Keratinocyte (primary cell): ENCODE results near the gene ZNF488. TPM values are rescaled to one million over a fixed set of nuclear protein-coding genes. Genes with fewer than 3 reads are reported as not detected.

ENCODE experiments used
- DNase-seq: peaks from one replicate; pipeline ENCODE4 v3.0.0-alpha.2; 2011; ENCODE audit warnings: low read depth, missing footprints, low spot score
- FAIRE-seq: peaks from 2 replicates; lab custom pipeline; 2011; peaks lifted over from hg19 to GRCh38; lab: Jason Lieb, UNC
- H2AFZ ChIP-seq: 2 replicates; pipeline ENCODE4 v1.6.0; 2012; ENCODE audit warnings: low read length, control low read depth, inconsistent platforms; ENCODE audit not compliant: control insufficient read depth
- H3K27ac ChIP-seq: 2 replicates; pipeline ENCODE4 v1.5.1; 2011; ENCODE audit warnings: low read length; ENCODE audit not compliant: control insufficient read depth, insufficient read depth
- H3K27me3 ChIP-seq: 3 replicates; pipeline ENCODE4 v1.6.0; 2011; ENCODE audit warnings: low read length; ENCODE audit not compliant: control insufficient read depth, insufficient read depth; ENCODE audit errors: extremely low read depth
- H3K36me3 ChIP-seq, 2 experiments: 2 replicates in 1 of 2; 3 replicates in 1 of 2; pipeline ENCODE4 v1.5.1; 2011; ENCODE audit warnings: low read length in 2 of 2, mild to moderate bottlenecking in 1 of 2; ENCODE audit not compliant: control insufficient read depth in 2 of 2, insufficient read depth in 2 of 2; ENCODE audit errors: extremely low read depth in 1 of 2
- H3K4me1 ChIP-seq: 3 replicates; pipeline ENCODE4 v1.5.1; 2011; ENCODE audit warnings: low read length; ENCODE audit not compliant: control insufficient read depth, insufficient read depth; ENCODE audit errors: extremely low read depth
- H3K4me2 ChIP-seq: 3 replicates; pipeline ENCODE4 v1.6.0; 2011; ENCODE audit warnings: low read depth, low read length; ENCODE audit not compliant: control insufficient read depth, insufficient read depth; ENCODE audit errors: extremely low read depth
- H3K4me3 ChIP-seq, 3 experiments: fragments of 200-600 bp in 1 of 3; sonication (generic) in 1 of 3; 2 replicates in 2 of 3; 3 replicates in 1 of 3; pipeline ENCODE4 v1.5.1; 2011 to 2016; ENCODE audit warnings: low read length in 3 of 3, mild to moderate bottlenecking in 3 of 3, control low read depth in 2 of 3, inconsistent platforms in 1 of 3, low read depth in 1 of 3, mixed read lengths in 1 of 3, mixed run types in 1 of 3, moderate library complexity in 1 of 3; ENCODE audit not compliant: control insufficient read depth in 2 of 3, insufficient read depth in 2 of 3; ENCODE audit errors: extremely low read depth in 1 of 3
- H3K79me2 ChIP-seq: 2 replicates; pipeline ENCODE4 v1.6.0; 2012; ENCODE audit warnings: low read length; ENCODE audit not compliant: control insufficient read depth, insufficient read depth
- H3K9ac ChIP-seq: 3 replicates; pipeline ENCODE4 v1.6.0; 2011; ENCODE audit warnings: low read length; ENCODE audit not compliant: control insufficient read depth, insufficient read depth; ENCODE audit errors: extremely low read depth
- H3K9me1 ChIP-seq: 3 replicates; pipeline ENCODE4 v1.6.0; 2011; ENCODE audit warnings: low read length; ENCODE audit not compliant: control insufficient read depth, insufficient read depth; ENCODE audit errors: extremely low read depth
- H3K9me3 ChIP-seq: 2 replicates; pipeline ENCODE4 v1.5.1; 2012; ENCODE audit warnings: low read depth, low read length; ENCODE audit not compliant: control insufficient read depth
- H4K20me1 ChIP-seq: 3 replicates; pipeline ENCODE4 v1.6.0; 2011; ENCODE audit warnings: low read length; ENCODE audit not compliant: control insufficient read depth, insufficient read depth; ENCODE audit errors: extremely low read depth
- CTCF ChIP-seq, 3 experiments: IDR thresholded peaks in 1 of 3; conservative IDR thresholded peaks in 1 of 3; optimal IDR thresholded peaks in 1 of 3; 2 replicates in 2 of 3; 3 replicates in 1 of 3; pipeline versions ENCODE3 to v1.5.1; 2011; ENCODE audit warnings: low read length in 3 of 3, mild to moderate bottlenecking in 3 of 3, moderate library complexity in 2 of 3, control low read depth in 1 of 3, inconsistent platforms in 1 of 3; ENCODE audit not compliant: insufficient read depth in 2 of 3; ENCODE audit errors: extremely low read depth in 1 of 3
- EZH2 ChIP-seq: IDR thresholded peaks from one replicate; pipeline ENCODE4 v1.6.1; 2012; ENCODE audit warnings: inconsistent platforms, mild to moderate bottlenecking, low read length, moderate library complexity
- dilution Hi-C: fragments of 300-500 bp; cut with MboI; formaldehyde crosslinking; loops from one replicate; pipeline ENCODE4 v1.7.0; 2020; ENCODE audit warnings: low sequenced_read_pairs; ENCODE audit not compliant: extremely low pct_ligation_motif_present
- polyA plus RNA-seq, 5 experiments: library from polyadenylated mRNA; depleted of rRNA in 3 of 5; stranded (reverse) in 3 of 5; stranded (forward) in 1 of 5; unstranded in 1 of 5; fragments of >200 nt; gene quantifications; 1 replicate in 1 of 5; 2 replicates in 3 of 5; 3 replicates in 1 of 5; pipeline versions ENCODE4 v1.2.1 to v1.2.3, GENCODE V29; 2011 to 2012; ENCODE audit warnings: missing spikeins in 2 of 5, low read depth in 1 of 5, low replicate concordance in 1 of 5

The ZNF488 gene
- polyA plus RNA-seq, 1 donor (not counting 4 experiments of a cell fraction or from before 2014, with no cell fraction given): 1.2 TPM

GRCh38 chr10:47339186-47339735, 44.8 kb downstream of the ZNF488 start:
- Histone ChIP-seq H3K9me1 (no peaks in the 10 kb centered on the region), H3K79me2 (no peaks in the 10 kb centered on the region), H4K20me1 (no peaks in the 10 kb centered on the region), H3K27ac (no peak overlapping the region), H3K9me3 (no peaks in the 10 kb centered on the region), H3K4me3 (no peak overlapping the region), H3K36me3 (no peaks in the 10 kb centered on the region), H2AFZ (no peak overlapping the region), H3K27me3 (peaks cover 10% of the 10 kb centered on the region), H3K9ac (no peak overlapping the region), H3K4me1 (no peaks in the 10 kb centered on the region), H3K4me2 (no peak overlapping the region)
- DNase-seq: no peak
- no peak for FAIRE-seq
- TF ChIP-seq EZH2 (no peak), CTCF (optimal IDR thresholded peaks at IDR 0.05 in 1 of 3, IDR thresholded peaks at IDR 0.05 in 1 of 3, conservative IDR thresholded peaks at IDR 0.05 in 1 of 3; ENCODE audit: extremely low read depth in 1 of 3, insufficient read depth in 2 of 3, low read length in 3 of 3) (no peak)
- dilution Hi-C loops: no loop called here

GRCh38 chr10:47337310-47337709, 46.8 kb downstream of the ZNF488 start:
- no peak overlapping the region for H2AFZ ChIP-seq
- no peak overlapping the region for H3K4me3 ChIP-seq
- H3K4me1 ChIP-seq: no peaks in the 10 kb centered on the region
- peaks cover 18% of the 10 kb centered on the region for H3K27me3 ChIP-seq
- dilution Hi-C loops: no loop called here
- TF ChIP-seq EZH2 (no peak), CTCF (optimal IDR thresholded peaks at IDR 0.05 in 1 of 3, IDR thresholded peaks at IDR 0.05 in 1 of 3, conservative IDR thresholded peaks at IDR 0.05 in 1 of 3; ENCODE audit: extremely low read depth in 1 of 3, insufficient read depth in 2 of 3, low read length in 3 of 3) (no peak)
- H3K36me3 ChIP-seq: no peaks in the 10 kb centered on the region
- no peak for FAIRE-seq
- H3K27ac ChIP-seq: no peak overlapping the region
- no peaks in the 10 kb centered on the region for H3K79me2 ChIP-seq
- no peaks in the 10 kb centered on the region for H3K9me1 ChIP-seq
- no peak overlapping the region for H3K4me2 ChIP-seq
- no peaks in the 10 kb centered on the region for H4K20me1 ChIP-seq
- H3K9me3 ChIP-seq: no peaks in the 10 kb centered on the region
- DNase-seq: no peak
- H3K9ac ChIP-seq: no peak overlapping the region
